RWPE1 (cell line): ENCODE results near the gene SLC39A9.

ENCODE experiments used
- CTCF ChIA-PET: fragments of 350-600 bp; sonication (Branson Sonifier 250); formaldehyde crosslinking; extraction: SDS; loops from one replicate; lab custom pipeline; 2021; lab: Yijun Ruan, JAX
- POLR2A ChIA-PET: fragments of 400-600 bp; formaldehyde crosslinking; extraction: SDS; loops from one replicate; lab custom pipeline; 2020; ENCODE audit warnings: antibody characterized with exemption; ENCODE audit not compliant: low non-redundant PET; lab: Yijun Ruan, JAX
- DNase-seq: peaks from one replicate; pipeline ENCODE4 v3.0.0; 2012; ENCODE audit warnings: low spot score
- H3K27ac ChIP-seq: fragments of 450-650 bp; 2 replicates; pipeline ENCODE4 v1.5.1; 2017
- TF ChIP-seq, protein P1 (sequence below): fragments of 450-650 bp; conservative IDR thresholded peaks from 2 replicates; pipeline ENCODE4 v1.5.1; 2017; ENCODE audit warnings: low read depth, mild to moderate bottlenecking

Gene SLC39A9

DNA sequence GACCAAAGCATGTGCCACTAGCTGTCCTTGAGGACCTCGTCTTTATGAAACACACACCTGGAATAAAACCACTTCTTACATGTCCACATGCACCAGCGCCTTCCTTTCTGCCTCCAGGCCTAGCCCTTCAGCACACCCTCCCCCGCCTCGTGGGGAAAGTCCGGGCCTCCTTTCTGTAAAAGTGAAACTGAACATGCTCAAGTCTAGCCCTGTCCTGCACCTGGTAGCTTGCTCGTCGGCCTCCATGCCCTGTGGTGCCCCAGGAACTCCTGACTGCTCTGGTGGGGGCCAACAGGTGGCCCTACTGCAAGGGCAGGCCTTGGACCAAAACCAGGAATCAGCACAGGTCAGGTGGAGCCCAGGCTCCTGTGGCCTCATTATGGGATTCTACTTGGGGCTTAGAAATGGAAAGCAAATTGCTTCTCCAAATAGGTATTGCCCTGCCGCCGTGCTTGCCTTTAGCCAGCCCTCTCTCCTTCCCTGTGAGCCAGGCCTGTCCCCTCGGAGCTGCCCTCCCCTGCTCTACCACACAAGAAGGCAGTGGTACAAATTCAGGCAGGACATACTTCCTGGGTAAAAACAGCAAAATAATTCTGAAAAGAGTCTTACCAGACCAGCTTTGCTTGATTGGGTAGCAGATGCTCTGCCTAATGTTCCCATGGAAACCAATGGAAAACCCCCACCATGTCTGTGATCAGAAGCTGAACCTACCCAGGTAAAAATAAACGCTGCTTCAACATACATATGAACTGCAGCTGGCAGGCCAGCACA, 43.9 kb upstream of the SLC39A9 start:
- POLR2A ChIA-PET = no interaction called here
- TF ChIP-seq, protein P1, sequence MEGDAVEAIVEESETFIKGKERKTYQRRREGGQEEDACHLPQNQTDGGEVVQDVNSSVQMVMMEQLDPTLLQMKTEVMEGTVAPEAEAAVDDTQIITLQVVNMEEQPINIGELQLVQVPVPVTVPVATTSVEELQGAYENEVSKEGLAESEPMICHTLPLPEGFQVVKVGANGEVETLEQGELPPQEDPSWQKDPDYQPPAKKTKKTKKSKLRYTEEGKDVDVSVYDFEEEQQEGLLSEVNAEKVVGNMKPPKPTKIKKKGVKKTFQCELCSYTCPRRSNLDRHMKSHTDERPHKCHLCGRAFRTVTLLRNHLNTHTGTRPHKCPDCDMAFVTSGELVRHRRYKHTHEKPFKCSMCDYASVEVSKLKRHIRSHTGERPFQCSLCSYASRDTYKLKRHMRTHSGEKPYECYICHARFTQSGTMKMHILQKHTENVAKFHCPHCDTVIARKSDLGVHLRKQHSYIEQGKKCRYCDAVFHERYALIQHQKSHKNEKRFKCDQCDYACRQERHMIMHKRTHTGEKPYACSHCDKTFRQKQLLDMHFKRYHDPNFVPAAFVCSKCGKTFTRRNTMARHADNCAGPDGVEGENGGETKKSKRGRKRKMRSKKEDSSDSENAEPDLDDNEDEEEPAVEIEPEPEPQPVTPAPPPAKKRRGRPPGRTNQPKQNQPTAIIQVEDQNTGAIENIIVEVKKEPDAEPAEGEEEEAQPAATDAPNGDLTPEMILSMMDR = no peak
- peak overlapping the region; percentile 3; the same call in 1 of the 2 replicates for H3K27ac ChIP-seq
- no peak for DNase-seq
- CTCF ChIA-PET = no interaction called here

DNA sequence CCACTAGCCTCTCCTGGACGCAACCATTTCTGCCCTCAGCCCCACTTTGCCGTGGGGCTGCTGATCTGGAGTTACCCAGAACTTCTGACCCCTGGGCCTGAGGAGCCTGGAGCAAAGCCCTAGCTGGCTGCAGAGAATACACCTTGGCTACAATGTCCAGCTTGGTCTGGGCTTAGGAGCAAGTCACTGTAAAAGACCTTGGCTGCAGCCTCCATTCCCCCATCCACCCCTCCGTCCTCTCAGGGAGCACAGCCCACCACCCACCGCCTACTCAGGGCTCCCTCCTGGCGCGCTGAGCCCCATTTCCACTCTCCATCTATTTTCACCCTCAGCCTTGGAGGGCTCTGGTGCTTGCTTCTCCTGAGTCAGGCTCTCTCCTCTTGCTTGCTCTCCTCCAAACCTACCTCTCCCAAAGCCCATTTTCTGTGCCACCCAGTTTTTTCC, 43.3 kb upstream of the SLC39A9 start:
- CTCF ChIA-PET = no interaction called here
- POLR2A ChIA-PET = no interaction called here
- no peak overlapping the region for H3K27ac ChIP-seq
- DNase-seq = no peak
- TF ChIP-seq, protein P1 = no peak

DNA sequence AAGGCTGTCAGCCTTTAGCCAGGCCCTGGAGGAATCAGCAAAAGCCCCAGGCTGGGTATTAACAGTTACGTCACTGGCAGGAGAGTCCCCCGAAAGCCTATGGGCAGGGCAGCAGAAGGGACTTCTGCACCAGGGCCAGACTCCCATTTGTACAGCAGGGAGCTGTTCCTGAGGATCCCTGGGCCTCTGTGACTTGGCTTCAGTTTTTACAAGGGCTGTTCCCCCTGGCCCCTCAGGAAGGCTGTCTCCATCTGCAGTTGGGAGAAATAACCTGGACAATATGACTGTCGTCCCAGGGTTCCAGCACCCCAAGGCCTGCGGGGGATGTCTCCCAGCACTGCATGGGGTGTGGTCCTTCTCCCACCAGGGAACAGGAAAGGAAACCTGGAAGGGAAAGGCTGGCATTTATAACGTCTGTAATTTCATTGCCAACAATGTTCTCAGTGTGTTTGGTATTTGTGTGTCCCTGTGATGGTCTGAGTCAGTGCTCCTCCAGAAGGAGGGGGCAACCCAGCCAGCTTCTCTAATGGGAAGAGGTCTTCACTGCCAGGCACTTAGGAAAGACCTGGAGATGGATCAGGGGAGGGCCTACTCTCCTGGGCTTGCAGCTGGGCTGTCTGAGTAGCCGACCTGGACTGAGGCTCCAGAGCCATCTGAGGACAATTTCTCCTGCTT, 42.7 kb upstream of the SLC39A9 start:
- ChIA-PET POLR2A (no interaction called here), CTCF (no interaction called here)
- DNase-seq = no peak
- TF ChIP-seq, protein P1 = no peak
- no peak overlapping the region for H3K27ac ChIP-seq

DNA sequence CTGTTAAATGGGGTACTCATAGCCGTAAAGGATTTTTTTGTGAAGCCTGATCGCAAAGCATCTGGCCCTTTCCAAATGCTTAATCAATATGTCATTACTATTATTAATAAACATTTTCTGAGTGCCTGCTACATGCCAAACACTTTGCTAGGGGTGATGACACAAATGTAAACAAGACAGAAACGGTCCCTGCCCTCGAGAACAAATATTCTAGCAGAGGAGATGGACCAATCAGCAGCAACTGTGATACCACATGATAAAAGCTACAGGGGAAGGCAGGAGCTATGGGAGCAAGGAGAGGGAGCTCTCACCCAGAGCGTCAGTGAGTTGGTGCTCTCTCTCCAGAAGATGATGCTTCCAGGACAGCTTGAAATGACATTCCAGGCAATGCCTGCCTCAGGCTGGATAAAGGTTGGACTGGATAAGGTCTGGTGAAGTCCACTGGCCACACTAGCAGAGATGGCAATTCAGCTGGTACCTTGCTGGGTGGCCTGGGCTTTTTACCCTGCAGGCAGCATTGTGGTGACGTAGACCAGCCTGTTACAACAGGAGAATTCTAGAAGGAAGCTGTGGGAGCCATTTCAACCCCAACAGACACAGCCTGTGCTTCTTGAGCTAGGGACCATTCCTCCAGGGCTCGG, 41.5 kb upstream of the SLC39A9 start:
- ChIA-PET CTCF (no interaction called here), POLR2A (interaction anchor here (0.6 to 1.2 kb wide), 2 partner anchors 9 to 51 kb away, joined by 3 to 8 read pairs; no protein-coding TSS in a partner anchor)
- no peak overlapping the region for H3K27ac ChIP-seq
- no peak for DNase-seq
- TF ChIP-seq, protein P1 = no peak

DNA sequence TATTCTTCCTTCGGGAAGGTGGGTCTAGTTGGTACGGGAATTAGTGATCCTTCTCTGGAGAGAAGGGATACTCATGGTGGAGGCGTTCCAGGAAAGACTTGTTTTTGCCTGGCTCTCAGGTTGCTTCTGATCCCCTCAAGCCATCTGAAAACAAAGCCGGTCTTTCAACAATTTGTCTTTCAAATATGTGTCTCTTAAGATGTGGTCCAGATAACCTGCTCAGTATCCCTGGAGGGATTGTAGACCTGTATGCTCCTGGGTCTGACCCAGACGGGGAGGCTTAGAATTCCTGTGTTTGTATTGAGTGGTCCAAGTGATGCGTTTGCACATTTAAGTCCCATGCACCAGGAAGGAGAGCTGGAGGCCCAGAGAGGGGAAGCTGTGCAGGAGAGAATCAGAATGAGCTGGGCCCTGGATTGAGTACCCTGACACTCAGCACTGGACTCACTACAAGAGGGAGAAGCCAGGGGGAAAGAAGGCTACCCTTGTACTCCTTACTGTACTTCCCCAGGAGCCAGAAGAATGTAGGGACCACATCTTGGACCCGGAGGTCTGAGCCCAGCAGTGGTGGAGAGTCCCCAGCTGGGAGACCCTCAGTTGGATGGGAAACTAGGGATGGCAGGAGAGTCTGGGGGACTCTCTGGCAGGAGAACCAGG, 40.8 kb upstream of the SLC39A9 start:
- TF ChIP-seq, protein P1 = no peak
- DNase-seq = no peak
- ChIA-PET POLR2A (no interaction called here), CTCF (interaction anchor here (0.7 kb wide), 1 partner anchor 69 kb away, joined by 3 read pairs; no protein-coding TSS in a partner anchor)
- no peak overlapping the region for H3K27ac ChIP-seq
